GM23248 (cell line): ENCODE measurements around the gene TNS2. TPM values are rescaled to one million over a fixed set of nuclear protein-coding genes. Genes with fewer than 3 reads are reported as not detected.

ENCODE experiments used
- DNase-seq: peaks from one replicate; pipeline ENCODE4 v3.0.0-alpha.2; 2015
- H2AFZ ChIP-seq: fragments of 200-600 bp; sonication (generic); 2 replicates; pipeline ENCODE4 v1.6.1; 2016; ENCODE audit warnings: antibody characterized with exemption
- H3F3A ChIP-seq: fragments of 200-600 bp; sonication (generic); 2 replicates; pipeline ENCODE4 v1.6.1; 2016; ENCODE audit warnings: mild to moderate bottlenecking, antibody characterized with exemption, mixed run types; ENCODE audit not compliant: insufficient read depth
- H3K27ac ChIP-seq: fragments of 200-600 bp; sonication (generic); 2 replicates; pipeline ENCODE4 v1.5.1; 2016; ENCODE audit warnings: mild to moderate bottlenecking
- H3K27me3 ChIP-seq: fragments of 200-600 bp; sonication (generic); replicated peaks from 2 replicates; pipeline ENCODE4 v1.6.1; 2016; ENCODE audit warnings: mild to moderate bottlenecking; ENCODE audit not compliant: insufficient read depth
- H3K36me3 ChIP-seq: fragments of 200-600 bp; sonication (generic); 2 replicates; pipeline ENCODE4 v1.6.1; 2016; ENCODE audit warnings: low read depth, mild to moderate bottlenecking
- H3K4me1 ChIP-seq: fragments of 200-600 bp; sonication (generic); 2 replicates; pipeline ENCODE4 v1.6.1; 2016; ENCODE audit warnings: mild to moderate bottlenecking; ENCODE audit not compliant: insufficient read depth
- H3K4me2 ChIP-seq: fragments of 200-600 bp; sonication (generic); one replicate; pipeline ENCODE4 v1.6.1; 2016; ENCODE audit warnings: mild to moderate bottlenecking; ENCODE audit not compliant: unreplicated experiment
- H3K4me3 ChIP-seq: fragments of 200-600 bp; sonication (generic); 2 replicates; pipeline ENCODE4 v1.5.1; 2016; ENCODE audit warnings: mild to moderate bottlenecking
- H3K79me2 ChIP-seq: fragments of 200-600 bp; sonication (generic); 2 replicates; pipeline ENCODE4 v1.6.1; 2016; ENCODE audit warnings: mild to moderate bottlenecking; ENCODE audit not compliant: insufficient read depth
- H3K9ac ChIP-seq: fragments of 200-600 bp; sonication (generic); 2 replicates; pipeline ENCODE4 v1.6.1; 2016; ENCODE audit warnings: mild to moderate bottlenecking
- H3K9me2 ChIP-seq: fragments of 200-600 bp; sonication (generic); 2 replicates; pipeline ENCODE4 v1.6.1; 2016; ENCODE audit warnings: mixed run types, mild to moderate bottlenecking, moderate library complexity; ENCODE audit not compliant: insufficient read depth
- H3K9me3 ChIP-seq: fragments of 200-600 bp; sonication (generic); one replicate; pipeline ENCODE4 v1.6.1; 2017; ENCODE audit warnings: low read depth
- H4K20me1 ChIP-seq: fragments of 200-600 bp; sonication (generic); 2 replicates; pipeline ENCODE4 v1.6.0; 2016; ENCODE audit not compliant: insufficient read depth
- EZH2 ChIP-seq: fragments of 200-600 bp; sonication (generic); IDR thresholded peaks from 2 replicates; pipeline ENCODE4 v1.6.1; 2018; ENCODE audit warnings: antibody characterized with exemption, mild to moderate bottlenecking; ENCODE audit not compliant: insufficient read depth, poor library complexity, severe bottlenecking
- EZH2phosphoT487 ChIP-seq: fragments of 200-600 bp; sonication (generic); IDR thresholded peaks from 2 replicates; pipeline ENCODE4 v1.6.1; 2018; ENCODE audit warnings: antibody characterized with exemption, moderate library complexity, mild to moderate bottlenecking, low read depth; ENCODE audit not compliant: insufficient read depth
- WGBS, 2 experiments: methylation state at CpG; one replicate each; pipeline ENCODE4 v1.1.6; 2015 to 2017; ENCODE audit warnings: low lambda C conversion rate in 2 of 2, low coverage in 1 of 2; ENCODE audit errors: missing lambda C conversion rate in 2 of 2; 5-methylcytosine and 5-hydroxymethylcytosine counted together
- in situ Hi-C: fragments of 300-500 bp; cut with MboI; formaldehyde crosslinking; loops from 2 replicates; pipeline ENCODE4 v1.15.0; 2020
- polyA plus RNA-seq: library from polyadenylated mRNA; unstranded; fragments of >200 nt; fragmentation: Nextera tagmentation; extraction: Ambion mirVana; gene quantifications from 2 replicates; pipeline ENCODE4 v1.2.1, GENCODE V29; 2016
- total RNA-seq: library from RNA; depleted of rRNA; stranded (reverse); fragments of >200 nt; shearing (Covaris generic); gene quantifications from 2 replicates; pipeline ENCODE4 v1.2.3, GENCODE V29; 2014

The TNS2 gene
- total and polyA plus RNA-seq, 2 experiments from 2014 or later, result 26.1 to 41.6 TPM

GRCh38 chr12:53101931-53102781 is 52.3 kb downstream of the TNS2 start:
- in situ Hi-C loops, result no loop called here
- H3K79me2 ChIP-seq, result 0 out of 2 replicates have a peak, but pooled peaks cover 8% of the 10 kb centered on the region

DNA sequence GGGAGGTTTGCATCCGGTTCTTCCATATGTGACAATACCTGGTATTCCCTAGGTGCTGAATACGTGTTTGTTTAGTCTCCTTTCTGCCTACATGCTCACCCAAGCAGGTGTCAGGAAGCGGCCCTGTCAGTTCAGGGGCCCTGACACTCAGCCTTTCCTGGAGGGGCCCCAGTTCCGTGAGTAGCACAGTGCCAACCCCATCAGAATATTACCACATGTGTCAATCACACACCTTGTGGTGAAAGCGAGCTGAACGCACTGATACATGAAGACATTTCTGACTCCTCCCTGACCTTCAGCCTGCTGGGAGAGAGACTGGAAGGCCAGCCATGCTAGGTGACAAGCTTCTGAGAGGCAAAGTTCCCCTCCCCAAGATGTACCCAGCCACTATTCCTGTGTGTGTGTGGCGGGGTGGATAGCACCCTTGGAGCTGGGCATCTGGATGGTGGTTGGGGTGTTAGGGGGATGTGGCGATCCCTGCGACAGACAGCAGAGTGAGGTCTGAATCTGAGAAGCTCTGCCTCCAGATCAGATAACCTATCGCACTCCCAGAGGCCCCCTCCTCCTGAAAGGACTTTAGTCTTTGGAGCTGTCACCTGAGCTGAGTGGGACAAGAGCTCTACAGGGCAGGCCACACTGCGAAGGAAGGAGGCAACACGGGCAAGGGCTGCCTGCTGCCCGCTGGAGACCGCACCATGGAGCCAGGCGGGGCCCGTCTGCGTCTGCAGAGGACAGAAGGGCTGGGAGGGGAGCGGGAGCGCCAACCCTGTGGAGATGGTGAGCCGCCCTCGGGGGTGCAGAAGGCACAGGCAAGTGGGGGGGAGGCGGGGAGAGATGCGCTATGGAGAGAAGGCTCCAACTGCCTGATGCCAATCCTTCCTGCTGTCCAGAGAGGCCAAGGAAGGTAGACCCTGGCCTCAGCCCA is 53.3 kb downstream of the TNS2 start, which contains the start of gene SOAT2:
Gene SOAT2 (plus strand): TSS at position 604 of the 925 bp plus-strand sequence. CDS start 92 bp downstream, at position 696.
- H3K36me3 ChIP-seq, result no peaks in the 10 kb centered on the region
- H3K9me3 ChIP-seq, result no peaks in the 10 kb centered on the region
- no peak within 1 kb of the TSS for H2AFZ ChIP-seq
- H3K9ac ChIP-seq, result no peak within 1 kb of the TSS
- H3F3A ChIP-seq, result peaks cover 19% of the 10 kb centered on the region
- no peak within 1 kb of the TSS for H3K4me3 ChIP-seq
- in situ Hi-C loops, result no loop called here
- TF ChIP-seq EZH2, result no peak
- no peak for TF ChIP-seq EZH2phosphoT487
- 88 to 92% methylated on average over 22 to 23 of the region's 23 CpGs for WGBS, 2 experiments
- no peaks in the 10 kb centered on the region for H4K20me1 ChIP-seq
- H3K9me2 ChIP-seq, result no peaks in the 10 kb centered on the region
- 0 out of 2 replicates have a peak, but pooled peaks cover 8% of the 10 kb centered on the region for H3K79me2 ChIP-seq
- no peak for DNase-seq
- H3K27ac ChIP-seq, result no peak within 1 kb of the TSS
- H3K27me3 ChIP-seq, result no peaks in the 10 kb centered on the region
- no peak within 1 kb of the TSS for H3K4me2 ChIP-seq
- H3K4me1 ChIP-seq, result peaks cover 9% of the 10 kb centered on the region; the same call in 1 of the 2 replicates

More at GRCh38 chr12:53101931-53102781, 52.3 kb downstream of the TNS2 start:
- Histone ChIP-seq H3K27ac (no peak overlapping the region), H3K9ac (no peak overlapping the region), H4K20me1 (no peaks in the 10 kb centered on the region), H3F3A (peaks cover 24% of the 10 kb centered on the region), H3K9me2 (no peaks in the 10 kb centered on the region), H3K4me2 (no peak overlapping the region), H3K9me3 (no peaks in the 10 kb centered on the region), H3K36me3 (no peaks in the 10 kb centered on the region), H2AFZ (no peak overlapping the region), H3K4me1 (peaks cover 9% of the 10 kb centered on the region; the same call in 1 of the 2 replicates), H3K4me3 (no peak overlapping the region), H3K27me3 (no peaks in the 10 kb centered on the region)
- 88 to 90% methylated on average over 11 to 12 of the region's 12 CpGs for WGBS, 2 experiments
- TF ChIP-seq EZH2phosphoT487 (no peak), EZH2 (no peak)
- DNase-seq, result no peak

- no peaks in the 10 kb centered on the region for H3K36me3 ChIP-seq
- no peak overlapping the region for H3K9ac ChIP-seq
- 0 out of 2 replicates have a peak, but pooled peaks cover 8% of the 10 kb centered on the region for H3K79me2 ChIP-seq
- in situ Hi-C loops, result no loop called here
- H3K4me3 ChIP-seq, result no peak overlapping the region
- no peak overlapping the region for H3K4me2 ChIP-seq
- WGBS, 2 experiments, result 56 to 57% methylated on average over 3 of the region's 3 CpGs
- H3K27me3 ChIP-seq, result no peaks in the 10 kb centered on the region
- no peaks in the 10 kb centered on the region for H3K9me2 ChIP-seq
- H3K27ac ChIP-seq, result no peak overlapping the region
- peaks cover 11% of the 10 kb centered on the region for H3F3A ChIP-seq
- H2AFZ ChIP-seq, result no peak overlapping the region
- DNase-seq, result no peak
- H3K4me1 ChIP-seq, result peaks cover 9% of the 10 kb centered on the region; the same call in 1 of the 2 replicates
- TF ChIP-seq EZH2phosphoT487 (no peak), EZH2 (no peak)
- no peaks in the 10 kb centered on the region for H3K9me3 ChIP-seq
- H4K20me1 ChIP-seq, result no peaks in the 10 kb centered on the region
These were observed 54.0 kb downstream of the TNS2 start for GRCh38 chr12:53103860-53104305.

DNA sequence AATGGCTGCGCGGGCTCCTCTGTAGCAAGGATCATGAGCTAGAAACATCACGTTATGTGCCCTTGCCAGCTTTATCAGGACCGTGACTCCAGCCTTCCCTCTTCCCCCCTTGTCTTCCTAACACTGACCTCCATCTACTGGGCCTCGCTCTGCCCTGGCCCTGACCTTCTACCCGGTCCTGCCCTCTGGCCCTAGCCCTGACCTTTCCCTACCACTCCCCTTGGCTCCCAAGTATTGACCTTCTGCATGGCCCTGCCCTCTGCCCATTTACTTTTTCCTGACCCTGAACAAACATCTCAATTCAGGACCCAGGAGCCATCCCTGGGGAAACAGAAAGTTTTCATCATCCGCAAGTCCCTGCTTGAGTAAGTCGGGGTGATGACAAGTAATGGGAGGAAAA is 55.4 kb downstream of the TNS2 start:
- H3F3A ChIP-seq, result peaks cover 7% of the 10 kb centered on the region
- H3K79me2 ChIP-seq, result 0 out of 2 replicates have a peak, but pooled peaks cover 2% of the 10 kb centered on the region
- no peak for TF ChIP-seq EZH2phosphoT487
- no peak for TF ChIP-seq EZH2
- DNase-seq, result no peak
- no peak overlapping the region for H3K4me2 ChIP-seq
- in situ Hi-C loops, result no loop called here
- H3K9me2 ChIP-seq, result no peaks in the 10 kb centered on the region
- no peaks in the 10 kb centered on the region for H3K27me3 ChIP-seq
- peaks cover 4% of the 10 kb centered on the region; the same call in 1 of the 2 replicates for H3K4me1 ChIP-seq
- no peak overlapping the region for H3K9ac ChIP-seq
- H3K27ac ChIP-seq, result no peak overlapping the region
- no peaks in the 10 kb centered on the region for H3K9me3 ChIP-seq
- no peaks in the 10 kb centered on the region for H4K20me1 ChIP-seq
- WGBS, 2 experiments, result 92% methylated on average over 8 of the region's 8 CpGs
- H3K36me3 ChIP-seq, result no peaks in the 10 kb centered on the region
- no peak overlapping the region for H2AFZ ChIP-seq
- H3K4me3 ChIP-seq, result no peak overlapping the region
